ENCODE measurements around the gene DNAJC15. TPM values are rescaled to one million over a fixed set of nuclear protein-coding genes. Genes with fewer than 3 reads are reported as not detected.

DNAJC15 gene
- total RNA-seq, 2 experiments from 2014 or later, result 8.9 to 10.6 TPM

DNA sequence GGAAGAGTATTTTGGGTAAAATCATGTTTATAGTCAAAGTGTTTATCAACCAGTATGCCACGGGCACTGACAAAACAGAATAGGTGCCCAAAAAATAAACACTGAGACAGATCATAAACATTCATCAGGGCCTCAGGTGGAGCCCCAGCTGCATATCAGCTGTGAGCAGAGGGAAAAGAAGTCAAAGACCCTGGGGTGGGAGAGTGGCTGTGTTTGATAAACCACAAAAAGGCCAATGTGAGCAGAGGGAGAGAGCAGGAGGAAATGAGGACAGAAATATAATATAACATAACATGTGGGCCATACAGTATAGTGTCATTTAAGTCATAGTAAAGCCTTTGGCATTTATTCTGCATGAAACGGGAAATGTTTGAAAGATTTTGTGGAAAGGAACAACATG, 21.4 kb upstream of the DNAJC15 start:
- no peak for ATAC-seq
- Mint-ChIP-seq H3K27me3 (peaks cover 1% of the 10 kb centered on the region), H3K4me1 (ENCODE audit: low read depth) (peaks cover 9% of the 10 kb centered on the region), H3K27ac (no peak overlapping the region), H3K4me3 (no peak overlapping the region), H3K9me3 (peaks cover 4% of the 10 kb centered on the region), H3K36me3 (ENCODE audit: low read depth) (no peaks in the 10 kb centered on the region)
- DNase-seq, result no peak
- POLR2A ChIA-PET, result no interaction called here
- CTCF ChIA-PET, result no interaction called here
- TF ChIP-seq, protein P1, sequence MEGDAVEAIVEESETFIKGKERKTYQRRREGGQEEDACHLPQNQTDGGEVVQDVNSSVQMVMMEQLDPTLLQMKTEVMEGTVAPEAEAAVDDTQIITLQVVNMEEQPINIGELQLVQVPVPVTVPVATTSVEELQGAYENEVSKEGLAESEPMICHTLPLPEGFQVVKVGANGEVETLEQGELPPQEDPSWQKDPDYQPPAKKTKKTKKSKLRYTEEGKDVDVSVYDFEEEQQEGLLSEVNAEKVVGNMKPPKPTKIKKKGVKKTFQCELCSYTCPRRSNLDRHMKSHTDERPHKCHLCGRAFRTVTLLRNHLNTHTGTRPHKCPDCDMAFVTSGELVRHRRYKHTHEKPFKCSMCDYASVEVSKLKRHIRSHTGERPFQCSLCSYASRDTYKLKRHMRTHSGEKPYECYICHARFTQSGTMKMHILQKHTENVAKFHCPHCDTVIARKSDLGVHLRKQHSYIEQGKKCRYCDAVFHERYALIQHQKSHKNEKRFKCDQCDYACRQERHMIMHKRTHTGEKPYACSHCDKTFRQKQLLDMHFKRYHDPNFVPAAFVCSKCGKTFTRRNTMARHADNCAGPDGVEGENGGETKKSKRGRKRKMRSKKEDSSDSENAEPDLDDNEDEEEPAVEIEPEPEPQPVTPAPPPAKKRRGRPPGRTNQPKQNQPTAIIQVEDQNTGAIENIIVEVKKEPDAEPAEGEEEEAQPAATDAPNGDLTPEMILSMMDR (IDR thresholded peaks at IDR 0.05), result no peak
- intact Hi-C loops (cut with micrococcal nuclease), result no loop called here

DNA sequence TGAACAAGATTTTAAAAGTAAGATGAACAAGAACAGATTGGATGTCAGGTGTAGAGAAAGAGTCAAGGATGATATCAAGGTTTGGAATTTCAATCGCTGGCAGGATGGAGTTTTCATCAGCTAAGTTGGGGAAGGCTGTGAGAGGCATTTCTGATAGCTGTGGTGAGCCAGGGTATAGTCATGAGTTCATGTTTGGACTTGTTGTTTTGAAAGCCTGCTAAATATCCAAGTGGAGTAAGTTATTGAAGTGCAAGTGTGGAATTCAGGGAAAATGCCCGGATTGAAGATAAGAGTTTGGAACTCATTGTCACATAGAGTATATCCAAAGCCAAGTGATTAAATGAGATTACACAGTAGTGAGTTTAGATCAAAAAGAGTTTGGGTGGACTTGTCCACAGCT, 20.4 kb upstream of the DNAJC15 start:
- H3K4me1 Mint-ChIP-seq (ENCODE audit: low read depth), result peaks cover under 1% of the 10 kb centered on the region
- H3K27ac Mint-ChIP-seq, result no peak overlapping the region
- no peak overlapping the region for H3K4me3 Mint-ChIP-seq
- CTCF ChIA-PET, result no interaction called here
- TF ChIP-seq, protein P1 (IDR thresholded peaks at IDR 0.05), result no peak
- peaks cover 1% of the 10 kb centered on the region for H3K27me3 Mint-ChIP-seq
- H3K36me3 Mint-ChIP-seq (ENCODE audit: low read depth), result no peaks in the 10 kb centered on the region
- DNase-seq, result no peak
- H3K9me3 Mint-ChIP-seq, result peaks cover 4% of the 10 kb centered on the region
- ATAC-seq, result no peak
- POLR2A ChIA-PET, result no interaction called here
- intact Hi-C loops (cut with micrococcal nuclease), result no loop called here

DNA sequence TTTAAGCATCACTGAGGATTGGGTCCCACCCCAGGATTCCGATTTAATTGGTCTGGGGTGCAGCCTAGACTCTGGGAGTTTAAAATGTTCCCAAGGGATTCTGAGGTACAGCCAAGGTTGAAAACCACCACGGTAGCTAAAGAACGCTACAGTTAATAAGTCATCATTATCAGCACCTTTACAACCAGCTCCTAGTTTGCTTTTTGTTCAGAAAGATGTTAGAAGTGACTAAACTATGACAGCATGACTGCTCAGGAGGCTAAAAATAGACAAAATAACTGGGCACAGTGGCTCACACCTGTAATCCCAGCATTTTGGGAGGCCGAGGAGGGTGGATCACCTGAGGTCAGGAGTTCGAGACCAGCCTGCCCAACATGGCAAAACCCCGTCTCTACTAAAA, 19.7 kb upstream of the DNAJC15 start:
- intact Hi-C loops (cut with micrococcal nuclease), result no loop called here
- POLR2A ChIA-PET, result no interaction called here
- H3K27me3 Mint-ChIP-seq, result peaks cover 1% of the 10 kb centered on the region

DNA sequence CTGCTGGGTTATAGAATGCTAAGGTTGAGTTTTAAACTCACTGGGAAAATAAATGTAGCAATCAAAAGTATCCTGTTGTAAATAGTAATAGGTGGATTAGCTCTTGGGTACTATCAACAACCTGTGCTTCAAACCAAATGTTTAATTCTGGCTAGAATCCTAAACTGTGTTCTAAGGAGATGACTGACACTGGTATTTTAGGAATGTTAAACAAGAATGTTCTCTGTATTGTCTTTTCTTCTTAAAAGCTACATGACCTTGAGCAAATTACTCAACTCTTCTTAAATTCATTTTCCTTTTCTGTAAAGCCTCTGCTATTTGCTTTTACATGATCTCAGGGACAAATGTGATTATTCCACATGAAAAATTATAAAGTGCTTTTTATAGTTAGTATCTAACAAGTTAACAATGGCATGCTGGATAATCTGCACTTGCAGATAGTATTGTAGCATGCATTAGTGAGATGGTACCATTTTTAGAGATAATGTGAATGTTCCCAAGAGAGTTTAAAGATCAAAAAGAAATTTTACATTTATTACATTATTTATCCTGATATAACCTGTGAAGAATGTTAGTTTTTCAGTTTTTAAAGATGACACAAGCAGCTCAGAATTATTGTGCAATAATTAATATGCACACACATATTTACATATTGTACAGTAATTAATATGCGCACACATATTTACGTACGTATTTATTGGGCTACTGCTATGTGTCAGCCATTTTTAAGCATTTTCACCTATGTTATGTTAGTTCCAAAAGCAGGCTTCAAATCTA, 17.7 kb upstream of the DNAJC15 start:
- intact Hi-C loops (cut with micrococcal nuclease), result no loop called here
- no peak overlapping the region for H3K27ac Mint-ChIP-seq
- no peak overlapping the region for H3K4me3 Mint-ChIP-seq
- ChIA-PET POLR2A (no interaction called here), CTCF (no interaction called here)
- H3K9me3 Mint-ChIP-seq, result peaks cover 4% of the 10 kb centered on the region
- H3K4me1 Mint-ChIP-seq (ENCODE audit: low read depth), result no peaks in the 10 kb centered on the region
- ATAC-seq, result no peak
- TF ChIP-seq, protein P1 (IDR thresholded peaks at IDR 0.05), result no peak
- H3K27me3 Mint-ChIP-seq, result peaks cover 1% of the 10 kb centered on the region
- no peak for DNase-seq
- no peaks in the 10 kb centered on the region for H3K36me3 Mint-ChIP-seq (ENCODE audit: low read depth)

More for the DNA sequence above, 19.7 kb upstream of the DNAJC15 start:
- Mint-ChIP-seq H3K27ac (no peak overlapping the region), H3K36me3 (ENCODE audit: low read depth) (no peaks in the 10 kb centered on the region), H3K4me1 (ENCODE audit: low read depth) (no peaks in the 10 kb centered on the region), H3K4me3 (no peak overlapping the region), H3K9me3 (peaks cover 4% of the 10 kb centered on the region)
- ATAC-seq (no peak), DNase-seq (no peak)
- CTCF ChIA-PET, result no interaction called here
- TF ChIP-seq, protein P1 (IDR thresholded peaks at IDR 0.05), result no peak

DNA sequence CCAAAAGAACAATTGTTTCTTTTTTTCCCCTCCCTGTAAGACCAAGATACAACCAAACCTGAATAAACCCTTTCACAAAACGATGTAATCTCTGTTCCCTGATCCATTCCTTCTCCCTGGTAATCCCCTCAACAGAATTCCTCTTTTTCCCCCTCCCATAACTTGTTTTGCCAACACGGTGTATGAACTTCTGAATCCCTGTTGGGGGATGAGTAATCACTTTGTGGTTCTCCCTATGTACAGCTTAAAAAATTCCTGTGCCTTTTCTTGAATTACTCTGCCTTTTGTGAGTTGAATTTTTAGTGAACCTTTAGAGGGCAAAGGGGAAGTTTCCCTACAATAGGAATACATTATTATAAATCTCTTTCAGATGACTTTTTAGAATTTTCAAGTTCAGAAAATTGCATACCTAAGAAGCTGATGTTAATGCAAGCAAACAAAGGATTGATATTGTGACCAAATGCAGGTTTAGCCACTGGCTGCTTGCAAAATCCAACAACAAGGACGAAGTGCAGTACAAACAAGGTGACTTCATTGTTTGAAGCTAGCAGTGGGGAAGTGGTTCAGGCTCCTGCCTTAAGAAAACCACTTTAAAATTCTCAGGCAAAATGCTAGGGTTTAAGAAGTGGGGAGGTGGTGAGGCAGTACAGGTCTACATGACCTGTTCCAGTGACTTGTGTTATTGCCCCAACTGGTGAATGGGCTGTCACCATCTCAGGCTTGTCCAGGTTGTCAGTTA, 16.3 kb upstream of the DNAJC15 start:
- no peaks in the 10 kb centered on the region for H3K4me1 Mint-ChIP-seq (ENCODE audit: low read depth)
- ChIA-PET POLR2A (interaction anchor here (0.7 kb wide), 1 partner anchor 1234 kb away, joined by 3 read pairs; no protein-coding TSS in a partner anchor), CTCF (interaction anchor here (1.1 kb wide), 1 partner anchor 37 kb away, joined by 6 read pairs; no protein-coding TSS in a partner anchor)
- no peaks in the 10 kb centered on the region for H3K36me3 Mint-ChIP-seq (ENCODE audit: low read depth)
- TF ChIP-seq, protein P1 (IDR thresholded peaks at IDR 0.05), result no peak
- H3K4me3 Mint-ChIP-seq, result no peak overlapping the region
- H3K27me3 Mint-ChIP-seq, result peaks cover 1% of the 10 kb centered on the region
- intact Hi-C loops (cut with micrococcal nuclease), result no loop called here
- ATAC-seq, result no peak
- H3K27ac Mint-ChIP-seq, result no peak overlapping the region
- no peak for DNase-seq
- no peaks in the 10 kb centered on the region for H3K9me3 Mint-ChIP-seq

Measured in activated CD8-positive, alpha-beta T cell treated with anti-CD3 and anti-CD28 coated beads for 36 hours (primary cell).